Measurements from ENCODE around the gene WDFY2. TPM values are rescaled to one million over a fixed set of nuclear protein-coding genes. Genes with fewer than 3 reads are reported as not detected.
"Not testable (repeated sequence)": the region's sequence is repeated elsewhere in the genome, so short reads cannot be mapped to it uniquely, and the experiment has no call there.

WDFY2 gene
- total and polyA plus RNA-seq, 7 experiments from 2014 or later: 3.2 to 44.3 (median 18.6) TPM

- H3K27ac Mint-ChIP-seq; H3K4me3 ChIP-seq (ENCODE audit: low read length); DNase-seq; ATAC-seq; H3K9me3 Mint-ChIP-seq; intact Hi-C loops (cut with micrococcal nuclease); H3K36me3 ChIP-seq (ENCODE audit: control insufficient read depth in 2 of 3, insufficient read depth in 3 of 3, low read length in 3 of 3); H3K36me3 Mint-ChIP-seq; H3K27me3 ChIP-seq (ENCODE audit: control insufficient read depth in 2 of 2, insufficient read depth in 2 of 2, low read length in 2 of 2); CTCF ChIA-PET; H3K4me1 ChIP-seq (ENCODE audit: control insufficient read depth in 2 of 2, insufficient read depth in 2 of 2, low read length in 2 of 2); H3K27ac ChIP-seq (ENCODE audit: low read depth, low read length); H3K9me3 ChIP-seq (ENCODE audit: control insufficient read depth in 2 of 3, low read length in 3 of 3); H3K27me3 Mint-ChIP-seq; H3K4me3 Mint-ChIP-seq: not testable (repeated sequence)
- POLR2A ChIA-PET: interaction anchor here (0.8 kb wide), 1 partner anchor 27 kb away, joined by 3 read pairs; no protein-coding TSS in a partner anchor
- peaks cover 34 to 77% (median 46%) of the 10 kb centered on the region in 7 donors for H3K4me1 Mint-ChIP-seq
Observed at GRCh38 chr13:51591938-51592337, 7.7 kb downstream of the WDFY2 start.

- H3K27me3 ChIP-seq (ENCODE audit: control insufficient read depth in 2 of 2, insufficient read depth in 2 of 2, low read length in 2 of 2): no peaks in the 10 kb centered on the region
- intact Hi-C loops (cut with micrococcal nuclease): no loop called here
- ChIA-PET POLR2A (no interaction called here), CTCF (no interaction called here)
- Mint-ChIP-seq H3K27ac (peak overlapping the region in 1 of 9 donors; percentile 41), H3K4me1 (peaks cover 27 to 67% (median 31%) of the 10 kb centered on the region in 7 donors), H3K27me3 (no peaks in the 10 kb centered on the region), H3K9me3 (no peaks in the 10 kb centered on the region), H3K36me3 (peaks cover 0 to 3% (median 0%) of the 10 kb centered on the region in 5 donors), H3K4me3 (no peak overlapping the region)
- H3K36me3 ChIP-seq (ENCODE audit: control insufficient read depth in 2 of 3, insufficient read depth in 3 of 3, low read length in 3 of 3): no peaks in the 10 kb centered on the region
- no peak overlapping the region for H3K27ac ChIP-seq (ENCODE audit: low read depth, low read length)
- no peak for ATAC-seq
- peaks cover 0 to 4% of the 10 kb centered on the region in 2 donors for H3K4me1 ChIP-seq (ENCODE audit: control insufficient read depth in 2 of 2, insufficient read depth in 2 of 2, low read length in 2 of 2)
- no peak for DNase-seq
- H3K9me3 ChIP-seq (ENCODE audit: control insufficient read depth in 2 of 3, low read length in 3 of 3): no peaks in the 10 kb centered on the region
- no peak overlapping the region for H3K4me3 ChIP-seq (ENCODE audit: low read length)
Observed at GRCh38 chr13:51594432-51594831, 10.2 kb downstream of the WDFY2 start.

DNA sequence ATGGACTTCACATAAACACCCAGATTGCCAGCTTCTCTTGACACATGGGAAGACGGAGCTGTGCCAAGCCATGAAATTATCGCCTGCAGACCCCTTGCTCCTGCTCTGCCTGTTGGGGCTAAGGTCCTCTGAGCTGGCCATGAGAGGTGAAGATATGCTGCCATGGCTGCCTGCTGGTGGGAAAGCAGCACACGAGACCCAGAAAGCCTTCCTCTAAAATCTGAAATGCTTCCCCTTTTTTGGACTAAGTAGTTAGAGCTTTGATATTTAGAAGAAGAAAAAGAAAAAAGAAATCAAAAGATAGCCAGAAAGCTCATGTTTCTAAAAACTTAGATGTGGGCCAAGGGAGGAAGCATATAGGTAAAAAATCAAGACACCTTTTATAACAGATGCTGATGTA is 11.2 kb downstream of the WDFY2 start:
- peaks cover 0 to 4% of the 10 kb centered on the region in 2 donors for H3K4me1 ChIP-seq (ENCODE audit: control insufficient read depth in 2 of 2, insufficient read depth in 2 of 2, low read length in 2 of 2)
- Mint-ChIP-seq H3K4me3 (no peak overlapping the region), H3K27me3 (no peaks in the 10 kb centered on the region), H3K4me1 (peaks cover 26 to 67% (median 38%) of the 10 kb centered on the region in 7 donors), H3K36me3 (peaks cover 0 to 3% (median 0%) of the 10 kb centered on the region in 5 donors), H3K9me3 (no peaks in the 10 kb centered on the region), H3K27ac (peak overlapping the region in 1 of 9 donors; percentile 34)
- CTCF ChIA-PET: interaction anchor here (0.6 kb wide), 1 partner anchor 26 kb away, joined by 4 read pairs; no protein-coding TSS in a partner anchor
- ATAC-seq (no peak), DNase-seq (no peak)
- H3K27ac ChIP-seq (ENCODE audit: low read depth, low read length): no peak overlapping the region
- H3K9me3 ChIP-seq (ENCODE audit: control insufficient read depth in 2 of 3, low read length in 3 of 3): no peaks in the 10 kb centered on the region
- H3K27me3 ChIP-seq (ENCODE audit: control insufficient read depth in 2 of 2, insufficient read depth in 2 of 2, low read length in 2 of 2): no peaks in the 10 kb centered on the region
- intact Hi-C loops (cut with micrococcal nuclease): no loop called here
- no peaks in the 10 kb centered on the region for H3K36me3 ChIP-seq (ENCODE audit: control insufficient read depth in 2 of 3, insufficient read depth in 3 of 3, low read length in 3 of 3)
- POLR2A ChIA-PET: interaction anchor here (0.6 to 1.6 kb wide), 2 partner anchors 10 to 142 kb away, joined by 3 to 7 read pairs; partner anchors contain the start of gene INTS6
- H3K4me3 ChIP-seq (ENCODE audit: low read length): no peak overlapping the region

DNA sequence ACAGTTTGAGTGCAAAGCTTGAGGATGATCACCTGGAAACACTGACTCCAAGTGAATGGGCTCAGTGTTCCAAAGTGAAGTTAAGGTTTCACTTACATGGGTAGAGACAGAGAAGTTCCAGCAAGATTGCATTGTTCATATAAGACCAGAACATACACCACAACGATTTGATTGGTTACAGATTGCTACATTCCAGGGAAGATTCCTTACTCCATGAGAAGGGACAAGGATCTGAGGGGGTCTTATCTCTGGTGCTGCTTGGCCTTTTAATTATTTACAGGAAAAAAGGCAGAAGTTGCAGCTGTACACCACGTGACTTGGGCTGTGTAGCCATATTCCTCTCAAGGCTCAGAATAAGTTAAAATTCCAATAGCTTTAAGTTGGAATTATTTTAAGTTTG is 12.3 kb downstream of the WDFY2 start:
- DNase-seq (no peak), ATAC-seq (no peak)
- ChIA-PET CTCF (no interaction called here), POLR2A (interaction anchor here (0.6 to 1.6 kb wide), 6 partner anchors 11 to 432 kb away, joined by 3 to 7 read pairs (median 3); partner anchors contain the start of gene INTS6)
- H3K27me3 ChIP-seq (ENCODE audit: control insufficient read depth in 2 of 2, insufficient read depth in 2 of 2, low read length in 2 of 2): no peaks in the 10 kb centered on the region
- Mint-ChIP-seq H3K27me3 (no peaks in the 10 kb centered on the region), H3K27ac (no peak overlapping the region), H3K4me3 (no peak overlapping the region), H3K36me3 (peaks cover 0 to 8% (median 5%) of the 10 kb centered on the region in 5 donors), H3K9me3 (no peaks in the 10 kb centered on the region), H3K4me1 (peaks cover 22 to 68% (median 38%) of the 10 kb centered on the region in 7 donors)
- no peak overlapping the region for H3K27ac ChIP-seq (ENCODE audit: low read depth, low read length)
- H3K36me3 ChIP-seq (ENCODE audit: control insufficient read depth in 2 of 3, insufficient read depth in 3 of 3, low read length in 3 of 3): no peaks in the 10 kb centered on the region
- intact Hi-C loops (cut with micrococcal nuclease): no loop called here
- H3K4me1 ChIP-seq (ENCODE audit: control insufficient read depth in 2 of 2, insufficient read depth in 2 of 2, low read length in 2 of 2): peaks cover 0 to 4% of the 10 kb centered on the region in 2 donors
- no peaks in the 10 kb centered on the region for H3K9me3 ChIP-seq (ENCODE audit: control insufficient read depth in 2 of 3, low read length in 3 of 3)
- H3K4me3 ChIP-seq (ENCODE audit: low read length): no peak overlapping the region

- Histone ChIP-seq H3K27ac (ENCODE audit: low read depth, low read length) (no peak overlapping the region), H3K4me1 (ENCODE audit: control insufficient read depth in 2 of 2, insufficient read depth in 2 of 2, low read length in 2 of 2) (peaks cover 0 to 1% of the 10 kb centered on the region in 2 donors), H3K27me3 (ENCODE audit: control insufficient read depth in 2 of 2, insufficient read depth in 2 of 2, low read length in 2 of 2) (no peaks in the 10 kb centered on the region), H3K36me3 (ENCODE audit: control insufficient read depth in 2 of 3, insufficient read depth in 3 of 3, low read length in 3 of 3) (no peaks in the 10 kb centered on the region), H3K9me3 (ENCODE audit: control insufficient read depth in 2 of 3, low read length in 3 of 3) (no peaks in the 10 kb centered on the region), H3K4me3 (ENCODE audit: low read length) (no peak overlapping the region)
- ChIA-PET CTCF (interaction anchor here (0.6 kb wide), 1 partner anchor 894 kb away, joined by 9 read pairs; no protein-coding TSS in a partner anchor), POLR2A (no interaction called here)
- DNase-seq (no peak), ATAC-seq (peak; percentile 60)
- Mint-ChIP-seq H3K27me3 (no peaks in the 10 kb centered on the region), H3K36me3 (peaks cover 0 to 24% (median 12%) of the 10 kb centered on the region in 5 donors), H3K4me3 (peak overlapping the region in 2 of 10 donors; percentile 9 to 53), H3K27ac (peak overlapping the region in 2 of 9 donors; percentile 46 to 79), H3K4me1 (peaks cover 24 to 62% (median 41%) of the 10 kb centered on the region in 7 donors), H3K9me3 (no peaks in the 10 kb centered on the region)
- intact Hi-C loops (cut with micrococcal nuclease): no loop called here
Observed at GRCh38 chr13:51599444-51600176, 15.3 kb downstream of the WDFY2 start.

- ATAC-seq (no peak), DNase-seq (no peak)
- Histone ChIP-seq H3K27me3 (ENCODE audit: control insufficient read depth in 2 of 2, insufficient read depth in 2 of 2, low read length in 2 of 2) (no peaks in the 10 kb centered on the region), H3K9me3 (ENCODE audit: control insufficient read depth in 2 of 3, low read length in 3 of 3) (no peaks in the 10 kb centered on the region), H3K36me3 (ENCODE audit: control insufficient read depth in 2 of 3, insufficient read depth in 3 of 3, low read length in 3 of 3) (no peaks in the 10 kb centered on the region), H3K4me1 (ENCODE audit: control insufficient read depth in 2 of 2, insufficient read depth in 2 of 2, low read length in 2 of 2) (no peaks in the 10 kb centered on the region), H3K27ac (ENCODE audit: low read depth, low read length) (no peak overlapping the region), H3K4me3 (ENCODE audit: low read length) (no peak overlapping the region)
- H3K36me3 Mint-ChIP-seq: peaks cover 0 to 25% (median 16%) of the 10 kb centered on the region in 5 donors
- POLR2A ChIA-PET: no interaction called here
- no peaks in the 10 kb centered on the region for H3K27me3 Mint-ChIP-seq
- H3K9me3 Mint-ChIP-seq: no peaks in the 10 kb centered on the region
- intact Hi-C loops (cut with micrococcal nuclease): no loop called here
- H3K4me1 Mint-ChIP-seq: peaks cover 19 to 58% (median 32%) of the 10 kb centered on the region in 7 donors
- no peak overlapping the region for H3K27ac Mint-ChIP-seq
- no peak overlapping the region for H3K4me3 Mint-ChIP-seq
- CTCF ChIA-PET: no interaction called here
Observed at GRCh38 chr13:51600703-51601102, 16.4 kb downstream of the WDFY2 start.
